ENCODE measurements around the gene YPEL1. TPM values are rescaled to one million over a fixed set of nuclear protein-coding genes. Genes with fewer than 3 reads are reported as not detected.
A peak's percentile ranks its signal among the peaks of the same experiment; 100 is the strongest.
"Not testable (repeated sequence)": the region's sequence is repeated elsewhere in the genome, so short reads cannot be mapped to it uniquely, and the experiment has no call there.

The YPEL1 gene
- total RNA-seq, 6 experiments from 2014 or later, result 1.0 to 11.2 (median 2.7) TPM

DNA sequence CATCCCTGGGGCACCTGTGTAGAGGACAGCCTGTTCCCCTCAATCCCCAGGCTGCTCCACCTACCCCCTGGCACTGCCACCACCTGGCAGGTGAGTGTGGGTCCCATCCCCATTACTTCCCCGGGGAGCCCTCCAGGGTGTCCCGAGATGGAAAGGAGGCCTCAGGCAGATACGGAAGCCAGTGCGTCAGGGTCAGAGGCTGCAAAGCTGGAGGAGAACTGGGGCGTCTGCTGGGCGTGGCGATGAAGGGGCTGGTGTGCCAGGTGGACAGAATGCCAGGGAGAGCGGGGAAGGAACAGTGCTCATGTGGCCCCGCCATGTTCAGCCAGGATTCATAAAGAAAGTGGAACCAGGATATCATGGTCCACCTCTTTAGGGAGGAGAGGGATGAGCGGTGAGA lies 7.8 kb downstream of the YPEL1 start:
- intact Hi-C loops (cut with DNase I), result no loop called here
- ATAC-seq (peak in 1 of 4 donors; percentile 8), DNase-seq (no peak)
- TF ChIP-seq, protein P1, sequence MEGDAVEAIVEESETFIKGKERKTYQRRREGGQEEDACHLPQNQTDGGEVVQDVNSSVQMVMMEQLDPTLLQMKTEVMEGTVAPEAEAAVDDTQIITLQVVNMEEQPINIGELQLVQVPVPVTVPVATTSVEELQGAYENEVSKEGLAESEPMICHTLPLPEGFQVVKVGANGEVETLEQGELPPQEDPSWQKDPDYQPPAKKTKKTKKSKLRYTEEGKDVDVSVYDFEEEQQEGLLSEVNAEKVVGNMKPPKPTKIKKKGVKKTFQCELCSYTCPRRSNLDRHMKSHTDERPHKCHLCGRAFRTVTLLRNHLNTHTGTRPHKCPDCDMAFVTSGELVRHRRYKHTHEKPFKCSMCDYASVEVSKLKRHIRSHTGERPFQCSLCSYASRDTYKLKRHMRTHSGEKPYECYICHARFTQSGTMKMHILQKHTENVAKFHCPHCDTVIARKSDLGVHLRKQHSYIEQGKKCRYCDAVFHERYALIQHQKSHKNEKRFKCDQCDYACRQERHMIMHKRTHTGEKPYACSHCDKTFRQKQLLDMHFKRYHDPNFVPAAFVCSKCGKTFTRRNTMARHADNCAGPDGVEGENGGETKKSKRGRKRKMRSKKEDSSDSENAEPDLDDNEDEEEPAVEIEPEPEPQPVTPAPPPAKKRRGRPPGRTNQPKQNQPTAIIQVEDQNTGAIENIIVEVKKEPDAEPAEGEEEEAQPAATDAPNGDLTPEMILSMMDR (IDR thresholded peaks at IDR 0.05), result no peak
- no peak for TF ChIP-seq POLR2A (IDR thresholded peaks at IDR 0.05)
- H3K27ac ChIP-seq, result no peak overlapping the region
- H3K27me3 ChIP-seq, result no peaks in the 10 kb centered on the region
- H3K4me1 ChIP-seq, result peaks cover 0 to 4% (median 0%) of the 10 kb centered on the region in 4 donors
- no peak overlapping the region for H3K4me3 ChIP-seq
- H3K9me3 ChIP-seq, result no peaks in the 10 kb centered on the region
- WGBS (ENCODE audit: insufficient coverage, low coverage, low lambda C conversion rate, missing lambda C conversion rate), result 97% methylated on average over 5 of the region's 10 CpGs
- H3K36me3 ChIP-seq, result no peaks in the 10 kb centered on the region

DNA sequence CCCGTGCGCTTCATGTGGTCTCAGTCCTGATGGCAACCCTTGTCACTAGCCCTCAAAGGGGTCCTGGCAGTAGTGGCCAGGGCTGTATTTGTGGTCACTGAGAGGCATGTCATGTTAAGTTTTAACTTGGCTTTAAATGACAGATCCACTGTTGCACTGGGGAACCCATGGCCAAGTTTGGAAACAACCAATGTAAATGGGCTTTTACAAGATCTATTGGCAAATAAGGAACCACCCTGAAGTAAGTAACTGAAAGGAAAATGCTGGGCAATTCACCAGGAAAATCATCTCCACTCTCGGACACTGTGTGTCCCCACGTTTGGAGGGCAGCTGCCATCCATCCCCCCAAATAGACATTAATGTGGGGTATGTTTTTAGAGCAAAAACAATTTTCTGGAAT lies 8.4 kb downstream of the YPEL1 start:
- Histone ChIP-seq H3K9me3 (no peaks in the 10 kb centered on the region), H3K36me3 (no peaks in the 10 kb centered on the region), H3K4me1 (peaks cover 0 to 4% (median 0%) of the 10 kb centered on the region in 4 donors), H3K27ac (no peak overlapping the region), H3K4me3 (no peak overlapping the region), H3K27me3 (no peaks in the 10 kb centered on the region)
- ATAC-seq (no peak), DNase-seq (no peak)
- intact Hi-C loops (cut with DNase I), result no loop called here
- TF ChIP-seq, protein P1 (IDR thresholded peaks at IDR 0.05), result no peak
- TF ChIP-seq POLR2A (IDR thresholded peaks at IDR 0.05), result no peak
- 94% methylated on average over 2 of the region's 4 CpGs for WGBS (ENCODE audit: insufficient coverage, low coverage, low lambda C conversion rate, missing lambda C conversion rate)

DNA sequence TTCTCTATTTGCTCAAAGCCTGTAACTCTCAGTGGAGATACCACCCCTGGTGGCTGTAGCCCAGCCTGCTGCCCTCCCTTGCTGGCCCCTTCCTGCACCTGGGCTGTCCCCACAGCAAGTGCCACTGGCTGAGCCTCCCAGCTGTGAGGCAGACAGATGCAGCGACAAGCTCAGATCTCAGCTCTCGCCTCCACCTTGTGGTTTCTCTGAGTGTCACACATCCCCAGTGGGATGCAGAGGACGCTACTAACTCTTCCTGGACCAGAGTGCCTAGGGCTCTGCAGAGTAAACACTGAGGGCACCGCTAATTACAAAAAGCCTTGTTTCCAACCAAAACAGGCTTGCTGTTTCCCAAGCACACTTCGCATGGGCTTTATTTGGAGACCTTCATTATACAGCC lies 8.9 kb downstream of the YPEL1 start:
- no peak for DNase-seq
- H3K27ac ChIP-seq, result no peak overlapping the region
- ATAC-seq, result peak; percentile 47 to 57 (median 49)
- no peaks in the 10 kb centered on the region for H3K36me3 ChIP-seq
- no peak overlapping the region for H3K4me3 ChIP-seq
- H3K9me3 ChIP-seq, result no peaks in the 10 kb centered on the region
- peaks cover 0 to under 1% (median 0%) of the 10 kb centered on the region in 4 donors for H3K4me1 ChIP-seq
- 33% methylated on average over 1 of the region's 5 CpGs for WGBS (ENCODE audit: insufficient coverage, low coverage, low lambda C conversion rate, missing lambda C conversion rate)
- H3K27me3 ChIP-seq, result no peaks in the 10 kb centered on the region
- TF ChIP-seq POLR2A (IDR thresholded peaks at IDR 0.05), result no peak
- TF ChIP-seq, protein P1 (IDR thresholded peaks at IDR 0.05), result peak in 2 of 4 donors; percentile 9 to 27
- intact Hi-C loops (cut with DNase I), result no loop called here

DNA sequence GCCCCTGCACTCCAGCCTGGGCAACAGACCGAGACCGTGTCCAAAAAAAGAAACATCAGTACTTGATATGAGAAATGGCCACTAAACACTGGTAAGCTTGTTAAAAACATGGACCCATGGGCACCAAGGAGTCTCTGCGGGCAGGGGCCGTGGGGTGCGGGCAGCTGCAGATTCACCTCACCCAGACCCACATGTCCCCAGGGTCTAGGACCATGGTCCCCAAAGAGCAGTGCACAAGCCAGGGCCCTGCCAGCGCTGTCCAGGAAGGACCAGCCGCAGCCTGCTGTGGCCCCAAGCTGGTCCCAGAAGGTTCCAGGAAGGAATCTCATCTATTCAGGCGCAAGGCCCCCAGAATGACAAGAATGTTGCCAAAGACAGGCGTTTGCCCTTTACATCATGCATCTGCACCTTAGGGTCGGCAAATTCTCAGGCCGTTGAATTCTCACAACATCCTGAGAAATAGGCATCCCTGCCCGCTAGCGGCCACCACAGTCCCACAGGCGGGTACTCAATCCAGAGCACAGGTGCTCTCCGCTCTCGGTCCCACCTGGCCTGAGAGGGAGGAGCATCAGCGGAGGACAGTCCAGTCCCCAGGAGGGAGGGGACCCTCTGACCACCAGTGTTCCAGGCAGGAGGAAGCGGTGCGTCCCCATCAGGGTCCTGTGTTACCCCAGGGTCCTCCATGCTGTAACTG lies 9.5 kb downstream of the YPEL1 start:
- no peak for DNase-seq
- WGBS (ENCODE audit: insufficient coverage, low coverage, low lambda C conversion rate, missing lambda C conversion rate), result 83% methylated on average over 2 of the region's 19 CpGs

DNA sequence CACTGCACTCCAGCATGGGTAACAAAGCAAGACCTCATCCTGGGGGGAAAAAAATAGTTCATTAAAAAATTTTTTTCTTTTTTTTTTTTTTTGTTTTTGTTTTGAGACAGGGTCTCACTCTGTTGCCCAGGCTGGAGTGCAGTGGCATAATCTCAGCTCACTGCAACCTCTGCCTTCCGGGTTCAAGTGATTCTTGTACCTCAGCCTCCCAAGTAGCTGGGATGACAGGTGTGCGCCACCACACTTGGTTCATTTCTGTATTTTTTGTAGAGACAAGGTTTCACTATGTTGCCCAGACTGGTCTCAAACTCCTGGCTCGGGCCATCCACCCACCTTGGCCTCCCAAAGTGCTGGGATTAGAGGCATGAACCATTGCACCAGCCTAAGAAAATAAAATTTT lies 11.1 kb downstream of the YPEL1 start:
- DNase-seq; H3K36me3 ChIP-seq; ATAC-seq; H3K4me1 ChIP-seq; H3K27ac ChIP-seq; H3K27me3 ChIP-seq; H3K9me3 ChIP-seq; H3K4me3 ChIP-seq; intact Hi-C loops (cut with DNase I): not testable (repeated sequence)
- 100% methylated on average over 3 of the region's 3 CpGs for WGBS (ENCODE audit: insufficient coverage, low coverage, low lambda C conversion rate, missing lambda C conversion rate)

More for the DNA sequence above, 9.5 kb downstream of the YPEL1 start:
- no peaks in the 10 kb centered on the region for H3K4me1 ChIP-seq
- no peaks in the 10 kb centered on the region for H3K27me3 ChIP-seq
- H3K27ac ChIP-seq, result no peak overlapping the region
- no peaks in the 10 kb centered on the region for H3K9me3 ChIP-seq
- intact Hi-C loops (cut with DNase I), result no loop called here
- peak in 2 of 4 donors; percentile 6 to 24 for ATAC-seq
- TF ChIP-seq, protein P1 (IDR thresholded peaks at IDR 0.05), result no peak
- TF ChIP-seq POLR2A (IDR thresholded peaks at IDR 0.05), result no peak
- H3K4me3 ChIP-seq, result no peak overlapping the region
- no peaks in the 10 kb centered on the region for H3K36me3 ChIP-seq

DNA sequence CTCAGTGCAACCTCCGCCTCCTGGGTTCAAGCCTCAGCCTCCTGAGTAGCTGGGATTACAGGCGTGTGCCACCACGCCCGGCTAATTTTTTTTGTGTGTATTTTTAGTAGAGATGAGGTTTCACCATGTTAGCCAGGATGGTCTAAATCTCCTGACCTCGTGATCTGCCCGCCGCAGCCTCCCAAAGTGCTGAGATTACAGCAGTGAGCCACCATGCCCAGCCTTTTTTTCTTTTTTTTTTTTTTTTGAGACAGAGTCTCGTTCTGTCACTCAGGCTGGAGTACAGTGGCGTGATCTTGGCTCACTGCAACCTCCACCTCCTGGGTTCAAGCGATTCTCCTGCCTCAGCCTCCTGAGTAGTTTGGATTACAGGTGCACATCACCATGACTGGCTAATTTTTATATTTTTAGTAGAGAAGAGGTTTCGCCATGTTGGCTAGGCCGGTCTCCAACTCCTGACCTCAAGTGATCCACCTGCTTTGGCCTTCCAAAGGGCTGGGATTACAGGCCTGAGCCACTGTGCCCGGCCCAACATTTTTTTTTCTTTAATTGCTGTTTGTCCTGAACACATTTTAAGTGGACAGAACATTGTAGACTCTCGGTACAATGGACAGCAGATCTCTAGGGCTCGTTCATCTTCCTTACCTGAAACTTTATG lies 14.3 kb downstream of the YPEL1 start:
- ATAC-seq; H3K27me3 ChIP-seq; H3K9me3 ChIP-seq; H3K27ac ChIP-seq; H3K4me1 ChIP-seq; intact Hi-C loops (cut with DNase I); H3K36me3 ChIP-seq; DNase-seq; H3K4me3 ChIP-seq: not testable (repeated sequence)
- 97% methylated on average over 10 of the region's 15 CpGs for WGBS (ENCODE audit: insufficient coverage, low coverage, low lambda C conversion rate, missing lambda C conversion rate)

DNA sequence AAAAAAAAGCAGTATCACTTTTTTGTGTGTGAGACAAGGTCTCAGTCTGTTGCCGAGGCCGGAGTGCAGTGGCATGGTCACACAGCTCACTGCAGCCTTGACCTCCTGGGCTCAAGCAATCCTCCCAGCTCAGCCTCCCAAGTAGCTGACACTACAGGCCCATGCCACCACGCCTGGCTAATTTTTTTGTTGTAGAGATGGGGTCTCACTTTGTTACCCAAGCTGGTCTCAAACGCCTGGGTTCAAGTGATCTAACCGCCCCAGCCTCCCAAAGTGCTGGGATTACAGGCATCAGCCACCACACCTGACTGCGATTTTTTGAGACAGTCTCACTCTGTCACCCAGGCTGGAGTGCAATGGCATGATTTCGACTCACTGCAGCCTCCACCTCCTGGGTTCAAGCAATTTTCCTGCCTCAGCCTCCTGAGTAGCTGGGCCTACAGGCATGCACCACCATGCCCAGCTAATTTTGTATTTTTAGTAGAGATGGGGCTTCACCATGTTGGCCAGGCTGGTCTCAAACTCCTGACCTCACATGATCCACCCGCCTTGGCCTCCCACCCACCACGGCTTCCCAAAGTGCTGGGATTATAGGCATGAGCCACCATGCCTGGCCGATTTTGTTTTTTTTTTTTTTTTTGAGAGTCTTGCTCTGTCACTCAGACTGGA lies 15.3 kb downstream of the YPEL1 start:
- H3K4me3 ChIP-seq; H3K36me3 ChIP-seq; intact Hi-C loops (cut with DNase I); H3K4me1 ChIP-seq; ATAC-seq; H3K27ac ChIP-seq; DNase-seq; H3K9me3 ChIP-seq; H3K27me3 ChIP-seq: not testable (repeated sequence)
- WGBS (ENCODE audit: insufficient coverage, low coverage, low lambda C conversion rate, missing lambda C conversion rate), result 96% methylated on average over 6 of the region's 10 CpGs

All from right lobe of liver (tissue), 6 donors.